B cell (primary cell): Measurements from ENCODE around the gene MYMX. TPM values are rescaled to one million over a fixed set of nuclear protein-coding genes. Genes with fewer than 3 reads are reported as not detected.

ENCODE experiments used
- ATAC-seq: fragments of 200-7000 bp; cut with Tn5 transposase; one replicate; pipeline ENCODE4 v1.10.0; 2021; ENCODE audit warnings: low read depth, mild to moderate bottlenecking, moderate number of reproducible peaks, moderate library complexity
- CTCF ChIA-PET: fragments of 350-600 bp; sonication (Branson Sonifier 250); formaldehyde crosslinking; loops from one replicate; lab custom pipeline; 2021; ENCODE audit warnings: antibody characterized with exemption, inconsistent platforms; lab: Charles Lee
- POLR2A ChIA-PET: fragments of 350-600 bp; sonication (Branson Sonifier 250); formaldehyde crosslinking; loops from one replicate; lab custom pipeline; 2021; ENCODE audit warnings: antibody characterized with exemption; lab: Charles Lee
- DNase-seq: peaks from one replicate; pipeline ENCODE4 v3.0.0; 2013
- H2AFZ ChIP-seq: 2 replicates; pipeline ENCODE4 v1.6.1; 2012; ENCODE audit warnings: mild to moderate bottlenecking, low read depth, low read length; ENCODE audit not compliant: insufficient read depth, poor library complexity, severe bottlenecking
- H3K27ac ChIP-seq, 2 donors: 1 replicate in 1 of 2; 2 replicates in 1 of 2; pipeline ENCODE4 v1.5.1; 2012 to 2013; ENCODE audit warnings: low read length in 2 of 2, mild to moderate bottlenecking in 2 of 2, moderate library complexity in 1 of 2
- H3K27me3 ChIP-seq, 4 experiments: fragments of 200-600 bp in 1 of 4; sonication (generic) in 1 of 4; replicated peaks in 1 of 4; 1 replicate in 2 of 4; 2 replicates in 2 of 4; pipeline versions ENCODE4 v1.6.1 to v1.7.0; 2013 to 2016; ENCODE audit warnings: low read length in 3 of 4, mild to moderate bottlenecking in 2 of 4, mixed read lengths in 1 of 4, moderate library complexity in 1 of 4; ENCODE audit not compliant: insufficient read depth in 4 of 4, control insufficient read depth in 3 of 4; ENCODE audit errors: control extremely low read depth in 1 of 4
- H3K36me3 ChIP-seq, 2 experiments: replicated peaks in 1 of 2; 1 replicate in 1 of 2; 2 replicates in 1 of 2; pipeline versions ENCODE4 v1.6.1 to v1.7.1; 2013; ENCODE audit warnings: low read length in 1 of 2; ENCODE audit not compliant: insufficient read depth in 2 of 2, control insufficient read depth in 1 of 2; ENCODE audit errors: control extremely low read depth in 1 of 2, extremely low read depth in 1 of 2
- H3K4me1 ChIP-seq, 2 donors: fragments of 200-600 bp in 1 of 2; sonication (generic) in 1 of 2; 1 replicate in 1 of 2; 2 replicates in 1 of 2; pipeline versions ENCODE4 v1.5.1 to v1.6.1; 2013 to 2017; ENCODE audit warnings: low read length in 2 of 2; ENCODE audit not compliant: control insufficient read depth in 2 of 2, insufficient read depth in 2 of 2
- H3K4me2 ChIP-seq: replicated peaks from 2 replicates; pipeline ENCODE3; 2012; ENCODE audit warnings: mild to moderate bottlenecking, low read depth, low read length; ENCODE audit not compliant: poor library complexity, severe bottlenecking
- H3K4me3 ChIP-seq, 5 experiments: fragments of 200-600 bp in 1 of 5; sonication (generic) in 1 of 5; 1 replicate in 3 of 5; 2 replicates in 2 of 5; pipeline versions ENCODE4 v1.5.1 to v1.7.0; 2011 to 2016; ENCODE audit warnings: low read length in 4 of 5, mild to moderate bottlenecking in 4 of 5, low read depth in 2 of 5, control low read depth in 1 of 5, moderate library complexity in 1 of 5; ENCODE audit not compliant: insufficient read depth in 1 of 5; ENCODE audit errors: control extremely low read depth in 1 of 5, extremely low read depth in 1 of 5
- H3K79me2 ChIP-seq: fragments of 200-600 bp; sonication (generic); one replicate; pipeline ENCODE4 v1.6.0; 2016; ENCODE audit warnings: low read length; ENCODE audit not compliant: control insufficient read depth, insufficient read depth
- H3K9ac ChIP-seq: fragments of 200-600 bp; sonication (generic); 2 replicates; pipeline ENCODE4 v1.6.1; 2017; ENCODE audit warnings: mild to moderate bottlenecking, low read length, moderate library complexity
- H3K9me3 ChIP-seq, 3 donors: one replicate each; pipeline versions ENCODE4 v1.6.1 to v1.7.1; 2013; ENCODE audit warnings: low read length in 2 of 3; ENCODE audit not compliant: control insufficient read depth in 2 of 3, insufficient read depth in 1 of 3; ENCODE audit errors: control extremely low read depth in 1 of 3
- H4K20me1 ChIP-seq: 2 replicates; pipeline ENCODE4 v1.6.0; 2012; ENCODE audit warnings: mild to moderate bottlenecking, low read length; ENCODE audit not compliant: insufficient read depth, control insufficient read depth, poor library complexity, severe bottlenecking
- H3K27ac Mint-ChIP-seq: one replicate; pipeline ENCODE4 v1.8.0; 2021; ENCODE audit warnings: mixed read lengths
- H3K27me3 Mint-ChIP-seq: one replicate; pipeline ENCODE4 v1.8.0; 2021; ENCODE audit warnings: mixed read lengths
- H3K4me1 Mint-ChIP-seq: one replicate; pipeline ENCODE4 v1.8.0; 2021; ENCODE audit warnings: mixed read lengths
- H3K4me3 Mint-ChIP-seq: one replicate; pipeline ENCODE4 v1.8.0; 2021; ENCODE audit warnings: mixed read lengths
- H3K9me3 Mint-ChIP-seq: one replicate; pipeline ENCODE4 v1.8.0; 2022; ENCODE audit warnings: mixed read lengths; ENCODE audit not compliant: insufficient read depth
- EZH2 ChIP-seq: IDR thresholded peaks from 2 replicates; pipeline ENCODE4 v1.6.1; 2012; ENCODE audit warnings: borderline replicate concordance, low read depth, mild to moderate bottlenecking, moderate library complexity, low read length; ENCODE audit not compliant: insufficient read depth, poor library complexity, severe bottlenecking
- WGBS: methylation state at CpG from one replicate; pipeline ENCODE4 v1.1.5; 2013; ENCODE audit warnings: missing lambda C conversion rate; ENCODE audit not compliant: insufficient coverage; 5-methylcytosine and 5-hydroxymethylcytosine counted together
- intact Hi-C: fragments of 100-400 bp; cut with micrococcal nuclease; formaldehyde crosslinking; loops from one replicate; pipeline ENCODE4 v1.10.0; 2022
- polyA plus RNA-seq: library from polyadenylated mRNA; depleted of rRNA; stranded (reverse); fragments of >200 nt; gene quantifications from 2 replicates; pipeline ENCODE4 v1.2.3, GENCODE V29; 2012
- total RNA-seq, 2 donors: library from RNA; stranded (reverse); fragments of 120-200 nt in 1 of 2; gene quantifications; 1 replicate in 1 of 2; 2 replicates in 1 of 2; pipeline versions ENCODE4 v1.2.3 to v1.2.4, GENCODE V29; 2013 to 2022
- TF ChIP-seq, protein P1 (sequence below): fragments of 200-600 bp; IDR thresholded peaks from one replicate; pipeline ENCODE4 v1.8.0; 2022; ENCODE audit warnings: antibody characterized with exemption, mild to moderate bottlenecking

MYMX gene
- total and polyA plus RNA-seq, 2 donors (not counting 1 experiment from before 2014, with no cell fraction given) = not detected

- H3K27me3 Mint-ChIP-seq = no peaks in the 10 kb centered on the region
- no peaks in the 10 kb centered on the region for H3K9me3 ChIP-seq
- no peak overlapping the region for H3K27ac ChIP-seq
- no peak overlapping the region for H3K4me3 ChIP-seq
- no peaks in the 10 kb centered on the region for H3K79me2 ChIP-seq
- H3K4me1 ChIP-seq = peaks cover 6 to 14% of the 10 kb centered on the region in 2 donors
- peaks cover 15% of the 10 kb centered on the region for H3K4me1 Mint-ChIP-seq
- intact Hi-C loops = loop anchor here (1.0 kb wide), 3 partner anchors 7 to 143 kb away; no protein-coding TSS in a partner anchor
- POLR2A ChIA-PET = interaction anchor here (1.8 kb wide), 1 partner anchor 18 kb away, joined by 5 read pairs; no protein-coding TSS in a partner anchor
- no peak overlapping the region for H3K4me2 ChIP-seq
- TF ChIP-seq, protein P1, sequence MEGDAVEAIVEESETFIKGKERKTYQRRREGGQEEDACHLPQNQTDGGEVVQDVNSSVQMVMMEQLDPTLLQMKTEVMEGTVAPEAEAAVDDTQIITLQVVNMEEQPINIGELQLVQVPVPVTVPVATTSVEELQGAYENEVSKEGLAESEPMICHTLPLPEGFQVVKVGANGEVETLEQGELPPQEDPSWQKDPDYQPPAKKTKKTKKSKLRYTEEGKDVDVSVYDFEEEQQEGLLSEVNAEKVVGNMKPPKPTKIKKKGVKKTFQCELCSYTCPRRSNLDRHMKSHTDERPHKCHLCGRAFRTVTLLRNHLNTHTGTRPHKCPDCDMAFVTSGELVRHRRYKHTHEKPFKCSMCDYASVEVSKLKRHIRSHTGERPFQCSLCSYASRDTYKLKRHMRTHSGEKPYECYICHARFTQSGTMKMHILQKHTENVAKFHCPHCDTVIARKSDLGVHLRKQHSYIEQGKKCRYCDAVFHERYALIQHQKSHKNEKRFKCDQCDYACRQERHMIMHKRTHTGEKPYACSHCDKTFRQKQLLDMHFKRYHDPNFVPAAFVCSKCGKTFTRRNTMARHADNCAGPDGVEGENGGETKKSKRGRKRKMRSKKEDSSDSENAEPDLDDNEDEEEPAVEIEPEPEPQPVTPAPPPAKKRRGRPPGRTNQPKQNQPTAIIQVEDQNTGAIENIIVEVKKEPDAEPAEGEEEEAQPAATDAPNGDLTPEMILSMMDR = no peak
- TF ChIP-seq EZH2 = no peak
- CTCF ChIA-PET = interaction anchor here (2.2 to 4.0 kb wide), 4 partner anchors 15 to 66 kb away, joined by 8 to 22 read pairs (median 13); partner anchors contain the start of gene SLC29A1
- peak overlapping the region; percentile 96 for H3K27ac Mint-ChIP-seq
- ATAC-seq (no peak), DNase-seq (no peak)
- WGBS = 89% methylated on average over 3 of the region's 7 CpGs
- H3K9ac ChIP-seq = no peak overlapping the region
- H4K20me1 ChIP-seq = no peaks in the 10 kb centered on the region
- no peaks in the 10 kb centered on the region for H3K9me3 Mint-ChIP-seq
- no peaks in the 10 kb centered on the region for H3K27me3 ChIP-seq
- no peak overlapping the region for H2AFZ ChIP-seq
- no peaks in the 10 kb centered on the region for H3K36me3 ChIP-seq
- H3K4me3 Mint-ChIP-seq = peak overlapping the region; percentile 95
These were observed 22.1 kb downstream of the MYMX start for GRCh38 chr6:44238687-44239350.

GRCh38 chr6:44243345-44243744 is 26.6 kb downstream of the MYMX start:
- no peak for TF ChIP-seq EZH2
- TF ChIP-seq, protein P1 = no peak
- intact Hi-C loops = no loop called here
- H3K27me3 Mint-ChIP-seq = no peaks in the 10 kb centered on the region
- no peak for ATAC-seq
- Histone ChIP-seq H3K36me3 (peaks cover 0 to 5% of the 10 kb centered on the region in 2 experiments), H3K4me2 (no peak overlapping the region), H3K9ac (no peak overlapping the region), H3K79me2 (peaks cover 15% of the 10 kb centered on the region), H4K20me1 (peaks cover 14% of the 10 kb centered on the region), H3K4me3 (no peak overlapping the region), H3K4me1 (peaks cover 8 to 17% of the 10 kb centered on the region in 2 donors), H3K27me3 (no peaks in the 10 kb centered on the region), H3K27ac (no peak overlapping the region), H2AFZ (no peak overlapping the region), H3K9me3 (no peaks in the 10 kb centered on the region)
- H3K4me3 Mint-ChIP-seq = no peak overlapping the region
- ChIA-PET POLR2A (interaction anchor here (0.7 to 6.1 kb wide), 3 partner anchors 13 to 21 kb away, joined by 3 to 52 read pairs (median 3); partner anchors contain the start of gene SLC29A1), CTCF (interaction anchor here (2.3 to 7.6 kb wide), 4 partner anchors 12 to 71 kb away, joined by 10 to 68 read pairs (median 15); partner anchors contain the start of genes SLC29A1 and SLC35B2)
- DNase-seq = no peak
- no peak overlapping the region for H3K27ac Mint-ChIP-seq
- H3K4me1 Mint-ChIP-seq = peaks cover 23% of the 10 kb centered on the region
- WGBS = 96% methylated on average over 5 of the region's 7 CpGs
- H3K9me3 Mint-ChIP-seq = no peaks in the 10 kb centered on the region
